GM12878 (cell line): ENCODE data around the gene DSTN. TPM values are rescaled to one million over a fixed set of nuclear protein-coding genes. Genes with fewer than 3 reads are reported as not detected.

Experiments used
- ATAC-seq: fragments of 200-7000 bp; cut with Tn5 transposase; 3 replicates; pipeline ENCODE4 v1.9.1; 2020; ENCODE audit warnings: mild to moderate bottlenecking, moderate library complexity
- BruUV-seq: library from RNA; stranded (reverse); fragments of 400-500 nt; replicated peaks from 2 replicates; lab custom pipeline; 2021; lab: Mats Ljungman, UMichigan
- CTCF ChIA-PET: fragments of 300-600 bp; sonication (Branson Sonifier 250); formaldehyde crosslinking; extraction: SDS; loops from one replicate; lab custom pipeline; 2021; ENCODE audit warnings: inconsistent platforms; lab: Yijun Ruan, JAX
- POLR2A ChIA-PET: fragments of 350-600 bp; formaldehyde crosslinking; extraction: SDS; loops from one replicate; lab custom pipeline; 2021; ENCODE audit warnings: inconsistent platforms; lab: Charles Lee
- RAD21 ChIA-PET: fragments of 300-600 bp; sonication (Branson Sonifier 250); formaldehyde crosslinking; loops from one replicate; lab custom pipeline; 2023; ENCODE audit warnings: antibody characterized with exemption; ENCODE audit not compliant: unreplicated experiment; lab: Charles Lee
- SMC1A ChIA-PET: fragments of 300-600 bp; sonication (Branson Sonifier 250); formaldehyde crosslinking; loops from one replicate; lab custom pipeline; 2023; ENCODE audit not compliant: unreplicated experiment, uncharacterized antibody; lab: Charles Lee
- DNase-seq: peaks from one replicate; pipeline ENCODE4 v3.0.0-alpha.2; 2011; ENCODE audit warnings: low read depth, low spot score
- FAIRE-seq: peaks from 3 replicates; lab custom pipeline; 2011; peaks lifted over from hg19 to GRCh38; lab: Jason Lieb, UNC
- H2AFZ ChIP-seq: 2 replicates; pipeline ENCODE4 v1.6.0; 2011; ENCODE audit warnings: low read depth, low read length, control low read depth; ENCODE audit not compliant: control insufficient read depth
- H3K27ac ChIP-seq: 2 replicates; pipeline ENCODE4 v1.5.1; 2011; ENCODE audit warnings: control low read depth; ENCODE audit not compliant: control insufficient read depth, insufficient read depth
- H3K27me3 ChIP-seq, 2 experiments: replicated peaks in 1 of 2; 2 replicates each; pipeline versions ENCODE4 v1.6.0 to v1.6.1; 2011; ENCODE audit warnings: low read length in 1 of 2; ENCODE audit not compliant: control insufficient read depth in 2 of 2, insufficient read depth in 2 of 2
- H3K36me3 ChIP-seq, 2 experiments: 2 replicates each; pipeline ENCODE4 v1.5.1; 2011; ENCODE audit warnings: low read length in 1 of 2; ENCODE audit not compliant: control insufficient read depth in 2 of 2, insufficient read depth in 2 of 2
- H3K4me1 ChIP-seq: 2 replicates; pipeline ENCODE4 v1.6.1; 2011; ENCODE audit warnings: mild to moderate bottlenecking, low read length, moderate library complexity, mixed read lengths; ENCODE audit not compliant: control insufficient read depth, insufficient read depth
- H3K4me2 ChIP-seq: 2 replicates; pipeline ENCODE4 v1.6.0; 2011; ENCODE audit warnings: control low read depth; ENCODE audit not compliant: control insufficient read depth, insufficient read depth
- H3K4me3 ChIP-seq: fragments of 200-600 bp; sonication (generic); 2 replicates; pipeline ENCODE4 v1.5.1; 2016
- H3K79me2 ChIP-seq: 2 replicates; pipeline ENCODE4 v1.6.0; 2011; ENCODE audit warnings: low read length; ENCODE audit not compliant: control insufficient read depth, insufficient read depth
- H3K9ac ChIP-seq: 2 replicates; pipeline ENCODE4 v1.8.0; 2011; ENCODE audit warnings: low read length, control low read depth, mixed read lengths; ENCODE audit not compliant: control insufficient read depth, insufficient read depth
- H3K9me3 ChIP-seq: replicated peaks from 3 replicates; pipeline ENCODE4 v1.5.1; 2011; ENCODE audit warnings: mild to moderate bottlenecking, low read length; ENCODE audit not compliant: control insufficient read depth, insufficient read depth
- H4K20me1 ChIP-seq: 2 replicates; pipeline ENCODE4 v1.6.0; 2011; ENCODE audit not compliant: control insufficient read depth, insufficient read depth
- POLR2A ChIP-seq: IDR thresholded peaks from 2 replicates; pipeline ENCODE4 v1.6.1; 2011; ENCODE audit warnings: low read depth, mild to moderate bottlenecking, low read length
- ZNF274 ChIP-seq: IDR thresholded peaks from one replicate; pipeline ENCODE4 v1.8.0; 2011; ENCODE audit not compliant: insufficient read length, insufficient read depth
- WGBS: methylation state at CpG from one replicate; pipeline ENCODE4 v1.1.6; 2016; ENCODE audit warnings: low lambda C conversion rate; ENCODE audit not compliant: insufficient replicate concordance, insufficient coverage; ENCODE audit errors: missing lambda C conversion rate; 5-methylcytosine and 5-hydroxymethylcytosine counted together
- in situ Hi-C: fragments of 300-500 bp; cut with MboI; formaldehyde crosslinking; loops from 9 replicates; pipeline ENCODE4 v1.14.3; 2018; ENCODE audit warnings: mixed read lengths
- intact Hi-C: fragments of 100-400 bp; cut with micrococcal nuclease; formaldehyde crosslinking; loops from one replicate; pipeline ENCODE4 v1.14.2; 2022; ENCODE audit not compliant: unreplicated experiment
- polyA plus RNA-seq, 11 experiments: library from polyadenylated mRNA; depleted of rRNA in 4 of 11; unstranded in 6 of 11; stranded (reverse) in 5 of 11; fragments of >200 nt; fragmentation: Nextera tagmentation in 4 of 11; fragmentation: Illumina TruSeq in 1 of 11; extraction: Ambion mirVana in 4 of 11; extraction: Trizol in 1 of 11; gene quantifications; 1 replicate in 1 of 11; 2 replicates in 10 of 11; pipeline versions ENCODE4 v1.2.1 to v1.2.3, GENCODE V29; 2011 to 2016; ENCODE audit warnings: inconsistent platforms in 2 of 11, missing spikeins in 2 of 11, low read depth in 1 of 11
- total RNA-seq, 4 experiments: library from RNA; depleted of rRNA in 3 of 4; stranded (reverse); fragments of >200 nt in 3 of 4; fragmentation: Illumina TruSeq in 1 of 4; extraction: Trizol in 1 of 4; gene quantifications; 2 replicates each; pipeline versions ENCODE4 v1.2.1 to v1.2.3, GENCODE V29; 2013 to 2021
- TF ChIP-seq, protein P1 (sequence below): IDR thresholded peaks from 2 replicates; pipeline ENCODE4 v1.6.1; 2012; ENCODE audit warnings: improper control_type of control experiment, low read depth, low read length; ENCODE audit not compliant: insufficient replicate concordance

Gene DSTN
- total and polyA plus RNA-seq, 10 of the 15 experiments (the other 5 are each of a cell fraction or from before 2014, with no cell fraction given), result 26.7 to 137 (median 40.8) TPM

DNA sequence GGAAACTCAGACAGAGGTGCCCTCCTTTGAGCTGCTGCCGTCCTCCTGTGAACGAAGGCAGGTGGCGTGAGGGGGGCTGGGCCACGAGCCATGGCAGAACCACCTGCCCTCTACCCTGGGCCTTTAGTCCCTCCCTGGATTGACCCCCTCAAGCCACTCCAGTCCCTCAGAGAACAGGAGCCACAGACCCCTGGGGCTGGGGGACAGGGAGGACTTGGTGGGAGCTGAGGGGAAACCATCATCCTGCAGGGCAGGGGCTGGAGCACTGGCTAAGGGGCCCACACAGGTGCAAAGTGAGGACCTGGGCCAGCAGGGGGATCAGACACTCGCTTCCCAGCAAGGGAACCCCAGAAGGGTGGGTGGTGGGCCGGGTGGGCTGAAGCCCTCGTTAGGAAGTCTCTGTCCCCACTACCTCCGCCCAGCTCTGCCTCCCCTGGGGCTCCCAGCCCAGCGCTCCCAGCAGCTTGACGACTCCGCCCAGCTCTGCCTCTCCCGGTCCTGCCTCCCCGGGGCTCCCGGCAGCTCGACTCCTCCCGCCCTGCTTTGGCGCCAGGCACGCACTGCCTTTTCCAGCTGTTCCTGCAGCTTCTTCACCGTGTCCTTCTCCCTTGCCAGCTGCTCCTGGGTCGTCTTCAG is 44.4 kb downstream of the DSTN start (continued):
- TF ChIP-seq, protein P1, sequence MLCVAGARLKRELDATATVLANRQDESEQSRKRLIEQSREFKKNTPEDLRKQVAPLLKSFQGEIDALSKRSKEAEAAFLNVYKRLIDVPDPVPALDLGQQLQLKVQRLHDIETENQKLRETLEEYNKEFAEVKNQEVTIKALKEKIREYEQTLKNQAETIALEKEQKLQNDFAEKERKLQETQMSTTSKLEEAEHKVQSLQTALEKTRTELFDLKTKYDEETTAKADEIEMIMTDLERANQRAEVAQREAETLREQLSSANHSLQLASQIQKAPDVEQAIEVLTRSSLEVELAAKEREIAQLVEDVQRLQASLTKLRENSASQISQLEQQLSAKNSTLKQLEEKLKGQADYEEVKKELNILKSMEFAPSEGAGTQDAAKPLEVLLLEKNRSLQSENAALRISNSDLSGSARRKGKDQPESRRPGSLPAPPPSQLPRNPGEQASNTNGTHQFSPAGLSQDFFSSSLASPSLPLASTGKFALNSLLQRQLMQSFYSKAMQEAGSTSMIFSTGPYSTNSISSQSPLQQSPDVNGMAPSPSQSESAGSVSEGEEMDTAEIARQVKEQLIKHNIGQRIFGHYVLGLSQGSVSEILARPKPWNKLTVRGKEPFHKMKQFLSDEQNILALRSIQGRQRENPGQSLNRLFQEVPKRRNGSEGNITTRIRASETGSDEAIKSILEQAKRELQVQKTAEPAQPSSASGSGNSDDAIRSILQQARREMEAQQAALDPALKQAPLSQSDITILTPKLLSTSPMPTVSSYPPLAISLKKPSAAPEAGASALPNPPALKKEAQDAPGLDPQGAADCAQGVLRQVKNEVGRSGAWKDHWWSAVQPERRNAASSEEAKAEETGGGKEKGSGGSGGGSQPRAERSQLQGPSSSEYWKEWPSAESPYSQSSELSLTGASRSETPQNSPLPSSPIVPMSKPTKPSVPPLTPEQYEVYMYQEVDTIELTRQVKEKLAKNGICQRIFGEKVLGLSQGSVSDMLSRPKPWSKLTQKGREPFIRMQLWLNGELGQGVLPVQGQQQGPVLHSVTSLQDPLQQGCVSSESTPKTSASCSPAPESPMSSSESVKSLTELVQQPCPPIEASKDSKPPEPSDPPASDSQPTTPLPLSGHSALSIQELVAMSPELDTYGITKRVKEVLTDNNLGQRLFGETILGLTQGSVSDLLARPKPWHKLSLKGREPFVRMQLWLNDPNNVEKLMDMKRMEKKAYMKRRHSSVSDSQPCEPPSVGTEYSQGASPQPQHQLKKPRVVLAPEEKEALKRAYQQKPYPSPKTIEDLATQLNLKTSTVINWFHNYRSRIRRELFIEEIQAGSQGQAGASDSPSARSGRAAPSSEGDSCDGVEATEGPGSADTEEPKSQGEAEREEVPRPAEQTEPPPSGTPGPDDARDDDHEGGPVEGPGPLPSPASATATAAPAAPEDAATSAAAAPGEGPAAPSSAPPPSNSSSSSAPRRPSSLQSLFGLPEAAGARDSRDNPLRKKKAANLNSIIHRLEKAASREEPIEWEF, result no peak
- TF ChIP-seq, all 136 proteins: peak for 0

- WGBS, result 75% methylated on average over 28 of the region's 32 CpGs
- no peak overlapping the region for H3K4me3 ChIP-seq
- H3K36me3 ChIP-seq, result peaks cover 10% of the 10 kb centered on the region in 2 experiments; a peak in 3 of 4 replicates
- no peaks in the 10 kb centered on the region for H3K27me3 ChIP-seq
- no peak overlapping the region for H3K4me2 ChIP-seq
- H3K4me1 ChIP-seq, result no peaks in the 10 kb centered on the region
- SMC1A ChIA-PET, result no interaction called here
- no peak for ATAC-seq
- CTCF ChIA-PET, result interaction anchor here (0.6 to 1.1 kb wide), 2 partner anchors 381 to 1618 kb away, joined by 3 read pairs; no protein-coding TSS in a partner anchor
- H3K9me3 ChIP-seq, result no peaks in the 10 kb centered on the region
- H4K20me1 ChIP-seq, result no peaks in the 10 kb centered on the region
- no peak overlapping the region for H3K27ac ChIP-seq
- no peak for DNase-seq
- POLR2A ChIA-PET, result interaction anchor here (1.3 kb wide), 1 partner anchor 10 kb away, joined by 4 read pairs; no protein-coding TSS in a partner anchor
- FAIRE-seq, result no peak
- intact Hi-C loops, result no loop called here
- RAD21 ChIA-PET, result no interaction called here
- in situ Hi-C loops, result loop anchor here (5.0 kb wide), 1 partner anchor 78 kb away; no protein-coding TSS in a partner anchor
- no peaks in the 10 kb centered on the region for H3K79me2 ChIP-seq
- H3K9ac ChIP-seq, result no peak overlapping the region
- BruUV-seq, result no TSS peak
- TF ChIP-seq POLR2A (peak; percentile 26; the same call in 1 of the 2 replicates), ZNF274 (no peak)
- no peak overlapping the region for H2AFZ ChIP-seq
These were observed 45.2 kb downstream of the DSTN start for GRCh38 chr20:17614812-17615644.
